ENCODE measurements around the gene PARD6A.
"Not testable (repeated sequence)": the region's sequence is repeated elsewhere in the genome, so short reads cannot be mapped to it uniquely, and the experiment has no call there.

PARD6A gene

GRCh38 chr16:67679935-67680897 lies 19.5 kb downstream of the PARD6A start:
- Histone ChIP-seq H3K9me3 (ENCODE audit: severe bottlenecking) (no peaks in the 10 kb centered on the region), H3K36me3 (peaks cover 39% of the 10 kb centered on the region), H3K27me3 (ENCODE audit: insufficient read depth, low read depth, severe bottlenecking) (no peaks in the 10 kb centered on the region), H3K4me3 (ENCODE audit: low read depth, low read length) (no peak overlapping the region), H3K27ac (peak overlapping the region; percentile 84)
- peak; percentile 68 for DNase-seq
- TF ChIP-seq CTCF (IDR thresholded peaks at IDR 0.05; ENCODE audit: low read depth, low read length), result no peak

- no peaks in the 10 kb centered on the region for H3K9me3 ChIP-seq (ENCODE audit: severe bottlenecking)
- no peak overlapping the region for H3K4me3 ChIP-seq (ENCODE audit: low read depth, low read length)
- peaks cover 36% of the 10 kb centered on the region for H3K36me3 ChIP-seq
- H3K27ac ChIP-seq, result no peak overlapping the region
- DNase-seq, result no peak
- no peaks in the 10 kb centered on the region for H3K27me3 ChIP-seq (ENCODE audit: insufficient read depth, low read depth, severe bottlenecking)
- TF ChIP-seq CTCF (IDR thresholded peaks at IDR 0.05; ENCODE audit: low read depth, low read length), result no peak
These were observed 23.0 kb downstream of the PARD6A start for GRCh38 chr16:67683767-67684166.

- no peak for TF ChIP-seq CTCF (IDR thresholded peaks at IDR 0.05; ENCODE audit: low read depth, low read length)
- no peak overlapping the region for H3K27ac ChIP-seq
- DNase-seq, result no peak
- H3K9me3 ChIP-seq (ENCODE audit: severe bottlenecking), result no peaks in the 10 kb centered on the region
- no peak overlapping the region for H3K4me3 ChIP-seq (ENCODE audit: low read depth, low read length)
- no peaks in the 10 kb centered on the region for H3K27me3 ChIP-seq (ENCODE audit: insufficient read depth, low read depth, severe bottlenecking)
- H3K36me3 ChIP-seq, result peaks cover 36% of the 10 kb centered on the region
These were observed 24.8 kb downstream of the PARD6A start for GRCh38 chr16:67685388-67686112.

GRCh38 chr16:67693517-67694285 lies 32.9 kb downstream of the PARD6A start:
- not testable (repeated sequence) for H3K4me3 ChIP-seq (ENCODE audit: low read depth, low read length); H3K27ac ChIP-seq; H3K36me3 ChIP-seq; H3K27me3 ChIP-seq (ENCODE audit: insufficient read depth, low read depth, severe bottlenecking); H3K9me3 ChIP-seq (ENCODE audit: severe bottlenecking); DNase-seq

- no peak for TF ChIP-seq CTCF (IDR thresholded peaks at IDR 0.05; ENCODE audit: low read depth, low read length)
- DNase-seq, result no peak
These were observed 33.9 kb downstream of the PARD6A start for GRCh38 chr16:67694611-67695010.

More at GRCh38 chr16:67694611-67695010, 33.9 kb downstream of the PARD6A start:
- H3K36me3 ChIP-seq, result peaks cover 10% of the 10 kb centered on the region
- no peaks in the 10 kb centered on the region for H3K27me3 ChIP-seq (ENCODE audit: insufficient read depth, low read depth, severe bottlenecking)
- H3K4me3 ChIP-seq (ENCODE audit: low read depth, low read length), result no peak overlapping the region
- H3K27ac ChIP-seq, result no peak overlapping the region
- H3K9me3 ChIP-seq (ENCODE audit: severe bottlenecking), result peaks cover 7% of the 10 kb centered on the region

Data from WERI-Rb-1 (cell line).